B cell (primary cell): ENCODE results near the gene MRPL19. TPM values are rescaled to one million over a fixed set of nuclear protein-coding genes. Genes with fewer than 3 reads are reported as not detected.
"Not testable (repeated sequence)": the region's sequence is repeated elsewhere in the genome, so short reads cannot be mapped to it uniquely, and the experiment has no call there.

Experiments used
- ATAC-seq: fragments of 200-7000 bp; cut with Tn5 transposase; one replicate; pipeline ENCODE4 v1.10.0; 2021; ENCODE audit warnings: low read depth, mild to moderate bottlenecking, moderate number of reproducible peaks, moderate library complexity
- CTCF ChIA-PET: fragments of 350-600 bp; sonication (Branson Sonifier 250); formaldehyde crosslinking; loops from one replicate; lab custom pipeline; 2021; ENCODE audit warnings: antibody characterized with exemption, inconsistent platforms; lab: Charles Lee
- POLR2A ChIA-PET: fragments of 350-600 bp; sonication (Branson Sonifier 250); formaldehyde crosslinking; loops from one replicate; lab custom pipeline; 2021; ENCODE audit warnings: antibody characterized with exemption; lab: Charles Lee
- DNase-seq: peaks from one replicate; pipeline ENCODE4 v3.0.0; 2013
- H2AFZ ChIP-seq: 2 replicates; pipeline ENCODE4 v1.6.1; 2012; ENCODE audit warnings: mild to moderate bottlenecking, low read depth, low read length; ENCODE audit not compliant: insufficient read depth, poor library complexity, severe bottlenecking
- H3K27ac ChIP-seq, 2 donors: 1 replicate in 1 of 2; 2 replicates in 1 of 2; pipeline ENCODE4 v1.5.1; 2012 to 2013; ENCODE audit warnings: low read length in 2 of 2, mild to moderate bottlenecking in 2 of 2, moderate library complexity in 1 of 2
- H3K27me3 ChIP-seq, 4 experiments: fragments of 200-600 bp in 1 of 4; sonication (generic) in 1 of 4; replicated peaks in 1 of 4; 1 replicate in 2 of 4; 2 replicates in 2 of 4; pipeline versions ENCODE4 v1.6.1 to v1.7.0; 2013 to 2016; ENCODE audit warnings: low read length in 3 of 4, mild to moderate bottlenecking in 2 of 4, mixed read lengths in 1 of 4, moderate library complexity in 1 of 4; ENCODE audit not compliant: insufficient read depth in 4 of 4, control insufficient read depth in 3 of 4; ENCODE audit errors: control extremely low read depth in 1 of 4
- H3K36me3 ChIP-seq, 2 experiments: replicated peaks in 1 of 2; 1 replicate in 1 of 2; 2 replicates in 1 of 2; pipeline versions ENCODE4 v1.6.1 to v1.7.1; 2013; ENCODE audit warnings: low read length in 1 of 2; ENCODE audit not compliant: insufficient read depth in 2 of 2, control insufficient read depth in 1 of 2; ENCODE audit errors: control extremely low read depth in 1 of 2, extremely low read depth in 1 of 2
- H3K4me1 ChIP-seq, 2 donors: fragments of 200-600 bp in 1 of 2; sonication (generic) in 1 of 2; 1 replicate in 1 of 2; 2 replicates in 1 of 2; pipeline versions ENCODE4 v1.5.1 to v1.6.1; 2013 to 2017; ENCODE audit warnings: low read length in 2 of 2; ENCODE audit not compliant: control insufficient read depth in 2 of 2, insufficient read depth in 2 of 2
- H3K4me2 ChIP-seq: replicated peaks from 2 replicates; pipeline ENCODE3; 2012; ENCODE audit warnings: mild to moderate bottlenecking, low read depth, low read length; ENCODE audit not compliant: poor library complexity, severe bottlenecking
- H3K4me3 ChIP-seq, 5 experiments: fragments of 200-600 bp in 1 of 5; sonication (generic) in 1 of 5; 1 replicate in 3 of 5; 2 replicates in 2 of 5; pipeline versions ENCODE4 v1.5.1 to v1.7.0; 2011 to 2016; ENCODE audit warnings: low read length in 4 of 5, mild to moderate bottlenecking in 4 of 5, low read depth in 2 of 5, control low read depth in 1 of 5, moderate library complexity in 1 of 5; ENCODE audit not compliant: insufficient read depth in 1 of 5; ENCODE audit errors: control extremely low read depth in 1 of 5, extremely low read depth in 1 of 5
- H3K79me2 ChIP-seq: fragments of 200-600 bp; sonication (generic); one replicate; pipeline ENCODE4 v1.6.0; 2016; ENCODE audit warnings: low read length; ENCODE audit not compliant: control insufficient read depth, insufficient read depth
- H3K9ac ChIP-seq: fragments of 200-600 bp; sonication (generic); 2 replicates; pipeline ENCODE4 v1.6.1; 2017; ENCODE audit warnings: mild to moderate bottlenecking, low read length, moderate library complexity
- H3K9me3 ChIP-seq, 3 donors: one replicate each; pipeline versions ENCODE4 v1.6.1 to v1.7.1; 2013; ENCODE audit warnings: low read length in 2 of 3; ENCODE audit not compliant: control insufficient read depth in 2 of 3, insufficient read depth in 1 of 3; ENCODE audit errors: control extremely low read depth in 1 of 3
- H4K20me1 ChIP-seq: 2 replicates; pipeline ENCODE4 v1.6.0; 2012; ENCODE audit warnings: mild to moderate bottlenecking, low read length; ENCODE audit not compliant: insufficient read depth, control insufficient read depth, poor library complexity, severe bottlenecking
- H3K27ac Mint-ChIP-seq: one replicate; pipeline ENCODE4 v1.8.0; 2021; ENCODE audit warnings: mixed read lengths
- H3K27me3 Mint-ChIP-seq: one replicate; pipeline ENCODE4 v1.8.0; 2021; ENCODE audit warnings: mixed read lengths
- H3K4me1 Mint-ChIP-seq: one replicate; pipeline ENCODE4 v1.8.0; 2021; ENCODE audit warnings: mixed read lengths
- H3K4me3 Mint-ChIP-seq: one replicate; pipeline ENCODE4 v1.8.0; 2021; ENCODE audit warnings: mixed read lengths
- H3K9me3 Mint-ChIP-seq: one replicate; pipeline ENCODE4 v1.8.0; 2022; ENCODE audit warnings: mixed read lengths; ENCODE audit not compliant: insufficient read depth
- EZH2 ChIP-seq: IDR thresholded peaks from 2 replicates; pipeline ENCODE4 v1.6.1; 2012; ENCODE audit warnings: borderline replicate concordance, low read depth, mild to moderate bottlenecking, moderate library complexity, low read length; ENCODE audit not compliant: insufficient read depth, poor library complexity, severe bottlenecking
- WGBS: methylation state at CpG from one replicate; pipeline ENCODE4 v1.1.5; 2013; ENCODE audit warnings: missing lambda C conversion rate; ENCODE audit not compliant: insufficient coverage; 5-methylcytosine and 5-hydroxymethylcytosine counted together
- intact Hi-C: fragments of 100-400 bp; cut with micrococcal nuclease; formaldehyde crosslinking; loops from one replicate; pipeline ENCODE4 v1.10.0; 2022
- polyA plus RNA-seq: library from polyadenylated mRNA; depleted of rRNA; stranded (reverse); fragments of >200 nt; gene quantifications from 2 replicates; pipeline ENCODE4 v1.2.3, GENCODE V29; 2012
- total RNA-seq, 2 donors: library from RNA; stranded (reverse); fragments of 120-200 nt in 1 of 2; gene quantifications; 1 replicate in 1 of 2; 2 replicates in 1 of 2; pipeline versions ENCODE4 v1.2.3 to v1.2.4, GENCODE V29; 2013 to 2022
- TF ChIP-seq, protein P1 (sequence below): fragments of 200-600 bp; IDR thresholded peaks from one replicate; pipeline ENCODE4 v1.8.0; 2022; ENCODE audit warnings: antibody characterized with exemption, mild to moderate bottlenecking

Gene MRPL19
- total and polyA plus RNA-seq, 2 donors (not counting 1 experiment from before 2014, with no cell fraction given), result 3.4 to 28.4 TPM

DNA sequence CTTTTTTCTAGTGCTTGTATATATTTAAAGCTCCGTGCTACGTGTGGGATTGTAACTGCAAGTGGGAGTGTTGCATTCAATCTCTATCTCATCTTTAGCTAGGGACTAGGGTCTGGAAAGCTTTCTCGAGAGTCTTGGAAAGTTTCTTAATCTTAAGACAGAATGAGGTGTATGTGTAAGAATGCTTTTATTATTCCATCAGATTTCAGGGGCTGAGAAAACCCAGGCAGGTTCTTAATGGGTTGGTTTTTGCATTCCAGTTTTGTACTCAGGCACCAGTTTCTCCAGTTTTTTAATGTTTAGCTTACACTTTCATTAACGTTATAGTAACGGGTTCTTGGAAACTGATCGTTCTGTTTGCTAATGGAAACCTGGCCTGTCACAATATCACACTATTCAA, 20.3 kb downstream of the MRPL19 start:
- TF ChIP-seq EZH2, result no peak
- TF ChIP-seq, protein P1, sequence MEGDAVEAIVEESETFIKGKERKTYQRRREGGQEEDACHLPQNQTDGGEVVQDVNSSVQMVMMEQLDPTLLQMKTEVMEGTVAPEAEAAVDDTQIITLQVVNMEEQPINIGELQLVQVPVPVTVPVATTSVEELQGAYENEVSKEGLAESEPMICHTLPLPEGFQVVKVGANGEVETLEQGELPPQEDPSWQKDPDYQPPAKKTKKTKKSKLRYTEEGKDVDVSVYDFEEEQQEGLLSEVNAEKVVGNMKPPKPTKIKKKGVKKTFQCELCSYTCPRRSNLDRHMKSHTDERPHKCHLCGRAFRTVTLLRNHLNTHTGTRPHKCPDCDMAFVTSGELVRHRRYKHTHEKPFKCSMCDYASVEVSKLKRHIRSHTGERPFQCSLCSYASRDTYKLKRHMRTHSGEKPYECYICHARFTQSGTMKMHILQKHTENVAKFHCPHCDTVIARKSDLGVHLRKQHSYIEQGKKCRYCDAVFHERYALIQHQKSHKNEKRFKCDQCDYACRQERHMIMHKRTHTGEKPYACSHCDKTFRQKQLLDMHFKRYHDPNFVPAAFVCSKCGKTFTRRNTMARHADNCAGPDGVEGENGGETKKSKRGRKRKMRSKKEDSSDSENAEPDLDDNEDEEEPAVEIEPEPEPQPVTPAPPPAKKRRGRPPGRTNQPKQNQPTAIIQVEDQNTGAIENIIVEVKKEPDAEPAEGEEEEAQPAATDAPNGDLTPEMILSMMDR, result no peak
- Histone ChIP-seq H3K27me3 (no peaks in the 10 kb centered on the region), H3K4me3 (no peak overlapping the region), H3K79me2 (no peaks in the 10 kb centered on the region), H3K36me3 (peaks cover 1 to 24% of the 10 kb centered on the region in 2 experiments), H3K27ac (no peak overlapping the region), H4K20me1 (no peaks in the 10 kb centered on the region), H3K4me2 (no peak overlapping the region), H3K9me3 (no peaks in the 10 kb centered on the region), H3K4me1 (no peaks in the 10 kb centered on the region), H2AFZ (no peak overlapping the region), H3K9ac (no peak overlapping the region)
- Mint-ChIP-seq H3K27ac (no peak overlapping the region), H3K4me1 (no peaks in the 10 kb centered on the region), H3K27me3 (no peaks in the 10 kb centered on the region), H3K4me3 (no peak overlapping the region), H3K9me3 (no peaks in the 10 kb centered on the region)
- WGBS, result no CpG with 5 or more reads among the region's 6 CpGs
- intact Hi-C loops, result no loop called here
- ATAC-seq (no peak), DNase-seq (no peak)
- CTCF ChIA-PET, result no interaction called here
- POLR2A ChIA-PET, result no interaction called here

DNA sequence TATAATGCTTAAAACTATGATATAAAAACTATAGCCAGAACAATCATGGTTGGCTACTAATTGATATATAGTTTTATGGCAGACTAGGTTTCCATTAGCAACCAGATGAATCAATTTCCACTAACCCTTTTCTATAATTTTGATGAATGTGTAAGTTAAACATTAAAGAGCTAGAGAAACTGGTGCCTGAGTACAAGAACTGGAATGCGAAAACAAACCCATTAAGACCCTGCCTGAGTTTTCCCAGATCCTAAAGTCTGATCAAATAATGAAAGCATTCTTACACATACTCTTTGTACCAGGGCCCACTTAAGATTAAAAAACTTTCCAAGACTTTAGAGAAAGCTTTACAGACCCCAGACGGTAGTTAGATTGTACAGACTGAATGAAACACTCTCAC, 21.3 kb downstream of the MRPL19 start:
- DNase-seq (no peak), ATAC-seq (no peak)
- ChIA-PET POLR2A (no interaction called here), CTCF (interaction anchor here (0.9 to 1.3 kb wide), 3 partner anchors 9 to 29 kb away, joined by 3 read pairs; no protein-coding TSS in a partner anchor)
- Histone ChIP-seq H4K20me1 (no peaks in the 10 kb centered on the region), H3K9me3 (no peaks in the 10 kb centered on the region), H3K4me1 (no peaks in the 10 kb centered on the region), H3K4me2 (no peak overlapping the region), H3K27me3 (no peaks in the 10 kb centered on the region), H3K9ac (no peak overlapping the region), H2AFZ (no peak overlapping the region), H3K36me3 (peaks cover 1 to 27% of the 10 kb centered on the region in 2 experiments), H3K27ac (no peak overlapping the region), H3K79me2 (no peaks in the 10 kb centered on the region), H3K4me3 (no peak overlapping the region)
- TF ChIP-seq EZH2, result no peak
- TF ChIP-seq, protein P1, result no peak
- intact Hi-C loops, result no loop called here
- no peaks in the 10 kb centered on the region for H3K27me3 Mint-ChIP-seq
- no peaks in the 10 kb centered on the region for H3K9me3 Mint-ChIP-seq
- H3K4me3 Mint-ChIP-seq, result no peak overlapping the region
- no peak overlapping the region for H3K27ac Mint-ChIP-seq
- WGBS, result no CpG with 5 or more reads among the region's 2 CpGs
- H3K4me1 Mint-ChIP-seq, result no peaks in the 10 kb centered on the region

DNA sequence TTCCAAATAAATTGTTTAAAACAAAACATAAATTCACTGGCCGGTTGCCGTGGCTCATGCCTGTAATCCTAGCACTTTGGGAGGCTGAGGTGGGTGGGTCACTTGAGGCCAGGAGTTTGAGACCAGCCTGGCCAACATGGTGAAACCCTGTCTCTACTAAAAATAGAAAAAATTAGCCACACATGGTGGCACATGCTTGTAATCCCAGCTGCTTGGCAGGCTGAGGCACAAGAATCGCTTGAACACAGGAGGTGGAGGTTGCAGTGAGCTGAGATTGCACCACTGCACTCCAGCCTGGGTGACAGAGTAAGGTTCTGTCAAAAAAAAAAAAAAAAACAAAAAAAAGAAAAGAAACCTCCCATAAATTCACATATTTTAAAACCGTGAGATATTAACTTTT, 28.8 kb downstream of the MRPL19 start:
- ATAC-seq, H3K9me3 ChIP-seq, H2AFZ ChIP-seq, H3K27ac Mint-ChIP-seq, H3K9me3 Mint-ChIP-seq, H3K4me2 ChIP-seq, H3K4me1 Mint-ChIP-seq, H3K4me3 ChIP-seq, H3K27me3 Mint-ChIP-seq, DNase-seq, H3K4me3 Mint-ChIP-seq, H4K20me1 ChIP-seq, H3K4me1 ChIP-seq, POLR2A ChIA-PET, H3K9ac ChIP-seq, H3K79me2 ChIP-seq, H3K27ac ChIP-seq, H3K27me3 ChIP-seq: not testable (repeated sequence)
- WGBS, result no CpG with 5 or more reads among the region's 4 CpGs
- CTCF ChIA-PET, result interaction anchor here (0.7 to 6.3 kb wide), 4 partner anchors 9 to 113 kb away, joined by 3 to 30 read pairs (median 4); no protein-coding TSS in a partner anchor
- intact Hi-C loops, result loop anchor here (5.0 kb wide), 1 partner anchor 37 kb away; the partner anchor contains the start of gene GCFC2
- peaks cover 0 to 28% of the 10 kb centered on the region in 2 experiments for H3K36me3 ChIP-seq
